22Rv1 (cell line): ENCODE data around the gene EFHC1.

ENCODE experiments used
- ZFX ChIP-seq: fragments of 450-650 bp; IDR thresholded peaks from 2 replicates; pipeline ENCODE4 v1.6.1; 2017; ENCODE audit warnings: antibody characterized with exemption, borderline replicate concordance
- TF ChIP-seq, protein P1 (sequence below): fragments of 450-650 bp; IDR thresholded peaks from 2 replicates; pipeline ENCODE4 v1.5.1; 2017; ENCODE audit warnings: mild to moderate bottlenecking

DNA sequence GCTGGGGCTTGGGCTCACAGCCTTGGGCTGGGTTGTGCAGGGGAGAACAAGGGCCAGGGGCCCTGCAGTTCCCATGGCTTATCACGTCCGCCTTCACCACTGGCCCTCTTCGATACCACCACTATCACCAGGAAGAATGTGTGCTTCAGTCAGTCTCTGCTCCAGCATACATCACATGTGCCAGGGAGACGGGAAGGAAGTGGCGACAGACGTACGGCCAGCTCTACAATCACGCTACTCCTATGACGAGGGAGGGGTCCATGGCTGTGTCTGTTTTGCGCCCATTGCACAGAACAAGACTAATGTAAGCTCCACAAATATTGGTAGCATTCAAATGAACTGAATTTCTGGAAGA is 84.6 kb downstream of the EFHC1 start:
- TF ChIP-seq, protein P1, sequence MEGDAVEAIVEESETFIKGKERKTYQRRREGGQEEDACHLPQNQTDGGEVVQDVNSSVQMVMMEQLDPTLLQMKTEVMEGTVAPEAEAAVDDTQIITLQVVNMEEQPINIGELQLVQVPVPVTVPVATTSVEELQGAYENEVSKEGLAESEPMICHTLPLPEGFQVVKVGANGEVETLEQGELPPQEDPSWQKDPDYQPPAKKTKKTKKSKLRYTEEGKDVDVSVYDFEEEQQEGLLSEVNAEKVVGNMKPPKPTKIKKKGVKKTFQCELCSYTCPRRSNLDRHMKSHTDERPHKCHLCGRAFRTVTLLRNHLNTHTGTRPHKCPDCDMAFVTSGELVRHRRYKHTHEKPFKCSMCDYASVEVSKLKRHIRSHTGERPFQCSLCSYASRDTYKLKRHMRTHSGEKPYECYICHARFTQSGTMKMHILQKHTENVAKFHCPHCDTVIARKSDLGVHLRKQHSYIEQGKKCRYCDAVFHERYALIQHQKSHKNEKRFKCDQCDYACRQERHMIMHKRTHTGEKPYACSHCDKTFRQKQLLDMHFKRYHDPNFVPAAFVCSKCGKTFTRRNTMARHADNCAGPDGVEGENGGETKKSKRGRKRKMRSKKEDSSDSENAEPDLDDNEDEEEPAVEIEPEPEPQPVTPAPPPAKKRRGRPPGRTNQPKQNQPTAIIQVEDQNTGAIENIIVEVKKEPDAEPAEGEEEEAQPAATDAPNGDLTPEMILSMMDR, result no peak
- no peak for TF ChIP-seq ZFX
